ENCODE measurements around the gene CFAP46. TPM values are rescaled to one million over a fixed set of nuclear protein-coding genes. Genes with fewer than 3 reads are reported as not detected.

CFAP46 gene
- total and polyA plus RNA-seq, 2 donors from 2014 or later = 3.8 to 8.3 TPM

DNA sequence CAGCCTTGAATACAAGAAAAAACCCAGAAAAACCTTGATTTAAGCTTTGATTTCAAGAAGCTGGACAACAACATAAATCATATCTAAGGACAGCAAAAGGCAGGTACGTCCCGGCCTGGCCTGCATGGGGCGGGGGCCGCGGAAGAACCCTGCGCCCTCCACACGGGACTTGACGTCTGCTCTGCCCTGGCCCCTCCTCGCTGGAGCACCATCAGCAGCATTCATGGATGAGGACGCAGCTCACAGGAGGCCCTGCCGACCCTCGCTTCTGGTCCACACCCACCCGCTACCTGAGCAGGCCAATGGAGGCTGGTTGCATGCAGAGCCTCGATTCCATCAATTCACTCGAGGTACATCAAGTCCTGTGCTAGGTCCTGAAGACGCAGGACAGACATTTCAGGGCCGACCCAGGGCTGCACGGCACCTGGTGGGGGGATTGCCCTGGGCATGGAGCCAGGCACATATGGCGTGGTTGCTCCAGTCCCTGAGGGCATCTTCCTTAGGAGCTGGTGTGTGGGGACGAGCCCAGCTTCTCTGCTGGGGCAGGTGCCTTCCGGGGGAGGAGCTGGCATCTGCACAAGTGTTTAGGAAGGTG lies 93.3 kb downstream of the CFAP46 start:
- H3K36me3 ChIP-seq (ENCODE audit: control insufficient read depth in 2 of 3, insufficient read depth in 3 of 3, low read length in 3 of 3) = no peaks in the 10 kb centered on the region
- intact Hi-C loops (cut with DNase I) = no loop called here
- peaks cover 0 to 2% (median 0%) of the 10 kb centered on the region in 3 donors for H3K4me1 ChIP-seq (ENCODE audit: control insufficient read depth in 2 of 3, insufficient read depth in 2 of 3, low read depth in 1 of 3, low read length in 3 of 3)
- H3K27ac ChIP-seq (ENCODE audit: low read depth in 2 of 2, low read length in 2 of 2) = no peak overlapping the region
- no peak for FAIRE-seq
- DNase-seq = peak in 1 of 5 donors; percentile 48
- no peak for TF ChIP-seq CTCF (IDR thresholded peaks at IDR 0.05; ENCODE audit: borderline replicate concordance, extremely low read depth, insufficient read depth)
- no peak overlapping the region for H3K4me3 ChIP-seq (ENCODE audit: low read length in 3 of 3)
- H3K9me3 ChIP-seq (ENCODE audit: control insufficient read depth in 2 of 3, insufficient read depth in 1 of 3, low read length in 3 of 3) = peaks cover 0 to 2% (median 0%) of the 10 kb centered on the region in 3 donors
- H3K27me3 ChIP-seq (ENCODE audit: control insufficient read depth, insufficient read depth, low read length) = no peaks in the 10 kb centered on the region
- H3K9ac ChIP-seq (ENCODE audit: low read length in 3 of 3) = no peak overlapping the region

- no peak overlapping the region for H3K27ac ChIP-seq (ENCODE audit: low read depth in 2 of 2, low read length in 2 of 2)
- H3K36me3 ChIP-seq (ENCODE audit: control insufficient read depth in 2 of 3, insufficient read depth in 3 of 3, low read length in 3 of 3) = no peaks in the 10 kb centered on the region
- intact Hi-C loops (cut with DNase I) = no loop called here
- FAIRE-seq = no peak
- no peaks in the 10 kb centered on the region for H3K27me3 ChIP-seq (ENCODE audit: control insufficient read depth, insufficient read depth, low read length)
- TF ChIP-seq CTCF (IDR thresholded peaks at IDR 0.05; ENCODE audit: borderline replicate concordance, extremely low read depth, insufficient read depth) = no peak
- H3K9me3 ChIP-seq (ENCODE audit: control insufficient read depth in 2 of 3, insufficient read depth in 1 of 3, low read length in 3 of 3) = peaks cover 0 to 2% (median 0%) of the 10 kb centered on the region in 3 donors
- H3K9ac ChIP-seq (ENCODE audit: low read length in 3 of 3) = no peak overlapping the region
- peak in 4 of 5 donors; percentile 58 to 62 (median 60) for DNase-seq
- H3K4me1 ChIP-seq (ENCODE audit: control insufficient read depth in 2 of 3, insufficient read depth in 2 of 3, low read depth in 1 of 3, low read length in 3 of 3) = peaks cover 0 to 2% (median 0%) of the 10 kb centered on the region in 3 donors
- H3K4me3 ChIP-seq (ENCODE audit: low read length in 3 of 3) = no peak overlapping the region
These were observed 94.1 kb downstream of the CFAP46 start for GRCh38 chr10:132848291-132848701.

- Histone ChIP-seq H3K4me1 (ENCODE audit: control insufficient read depth in 2 of 3, insufficient read depth in 2 of 3, low read depth in 1 of 3, low read length in 3 of 3) (peaks cover 0 to 2% (median 0%) of the 10 kb centered on the region in 3 donors), H3K4me3 (ENCODE audit: low read length in 3 of 3) (no peak overlapping the region), H3K36me3 (ENCODE audit: control insufficient read depth in 2 of 3, insufficient read depth in 3 of 3, low read length in 3 of 3) (no peaks in the 10 kb centered on the region), H3K27me3 (ENCODE audit: control insufficient read depth, insufficient read depth, low read length) (no peaks in the 10 kb centered on the region), H3K9ac (ENCODE audit: low read length in 3 of 3) (no peak overlapping the region), H3K27ac (ENCODE audit: low read depth in 2 of 2, low read length in 2 of 2) (no peak overlapping the region), H3K9me3 (ENCODE audit: control insufficient read depth in 2 of 3, insufficient read depth in 1 of 3, low read length in 3 of 3) (peaks cover 0 to 1% (median 0%) of the 10 kb centered on the region in 3 donors)
- TF ChIP-seq CTCF (IDR thresholded peaks at IDR 0.05; ENCODE audit: borderline replicate concordance, extremely low read depth, insufficient read depth) = no peak
- intact Hi-C loops (cut with DNase I) = no loop called here
- peak in 3 of 5 donors; percentile 22 to 56 (median 51) for DNase-seq
- FAIRE-seq = no peak
These were observed 94.5 kb downstream of the CFAP46 start for GRCh38 chr10:132847856-132848255.
